DMS153 treated with DMSO at 0.1 percent for 48 hours (cell line): Measurements from ENCODE around the gene ACTRT3.
"Not testable (repeated sequence)": the region's sequence is repeated elsewhere in the genome, so short reads cannot be mapped to it uniquely, and the experiment has no call there.

Experiments
- DNase-seq: peaks from one replicate; lab custom pipeline; 2025; ENCODE audit not compliant: unreplicated experiment; lab: John Stamatoyannopoulos, UW

ACTRT3 gene

GRCh38 chr3:169772897-169773816 lies 3.8 kb upstream of the ACTRT3 start, which contains the start of gene MYNN:
TSS of gene MYNN (plus strand) at chr3:169773396. CDS start at chr3:169774296, 900 bp downstream.
- DNase-seq: peak; percentile 83

DNA sequence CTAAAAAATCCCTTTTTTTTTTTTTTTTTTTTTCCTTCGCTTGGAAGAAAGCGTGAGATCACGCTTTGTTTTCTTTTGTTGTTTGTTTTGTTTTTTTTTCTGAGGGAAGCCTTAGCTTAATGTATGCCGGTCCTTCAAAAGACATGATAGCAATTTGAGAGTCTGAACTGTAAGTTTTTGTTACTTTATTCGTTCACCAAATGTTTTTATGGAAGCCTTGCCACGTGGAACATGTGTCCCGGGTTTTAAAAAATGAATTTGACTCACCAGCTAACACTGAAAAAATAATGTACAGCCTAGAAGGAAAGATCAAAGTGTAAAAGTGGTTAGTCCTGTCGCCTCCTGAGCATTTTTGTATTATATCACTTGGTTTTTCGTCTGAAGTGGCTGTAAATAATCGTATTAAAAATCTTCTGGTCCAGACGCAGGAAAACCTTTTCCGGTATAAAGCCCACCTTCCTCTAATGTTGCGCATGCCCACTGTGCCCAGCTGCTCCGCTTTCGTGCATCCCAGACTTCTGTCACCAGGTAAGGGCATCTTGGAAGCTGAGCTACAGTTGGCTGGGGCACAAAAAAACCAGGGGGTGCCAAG lies 3.0 kb upstream of the ACTRT3 start:
- DNase-seq: peak; percentile 56

GRCh38 chr3:169771497-169772304 lies 2.3 kb upstream of the ACTRT3 start:
- DNase-seq: peak; percentile 89

GRCh38 chr3:169764882-169765612 lies 4.3 kb downstream of the ACTRT3 start, which contains the start of gene TERC:
TSS of gene TERC (minus strand) at chr3:169765060.
- peak; percentile 78 for DNase-seq

- no peak for DNase-seq
Measured at GRCh38 chr3:169764312-169764881, 5.0 kb downstream of the ACTRT3 start.

GRCh38 chr3:169760479-169760878 lies 8.9 kb downstream of the ACTRT3 start:
- DNase-seq: no peak

- no peak for DNase-seq
Measured at GRCh38 chr3:169759256-169759655, 10.1 kb downstream of the ACTRT3 start.

- no peak for DNase-seq
Measured at GRCh38 chr3:169758359-169758994, 10.9 kb downstream of the ACTRT3 start.

- DNase-seq: no peak
Measured at GRCh38 chr3:169755488-169755887, 13.9 kb downstream of the ACTRT3 start.

GRCh38 chr3:169754711-169755110 lies 14.7 kb downstream of the ACTRT3 start:
- no peak for DNase-seq

DNA sequence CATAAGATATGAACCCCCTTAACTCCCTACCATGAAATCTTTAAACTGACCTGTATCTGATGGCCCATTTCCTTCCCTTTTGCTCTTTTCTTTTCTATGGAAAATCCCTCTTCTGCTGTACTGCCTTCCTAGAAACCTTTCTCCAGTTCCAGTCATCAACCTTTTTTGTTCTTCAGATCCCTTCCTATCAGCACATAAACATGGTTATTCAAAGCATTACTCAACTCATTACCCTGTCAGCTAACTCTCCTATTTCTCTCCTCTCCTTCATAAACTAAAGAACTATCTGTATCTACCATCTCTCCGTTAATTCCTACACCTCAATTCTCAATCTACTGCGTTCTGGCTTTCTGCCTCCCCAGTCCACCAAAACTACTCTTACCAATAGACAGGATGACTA lies 17.5 kb downstream of the ACTRT3 start:
- no peak for DNase-seq

GRCh38 chr3:169750665-169751064 lies 18.7 kb downstream of the ACTRT3 start:
- no peak for DNase-seq

- DNase-seq: no peak
Measured at GRCh38 chr3:169748670-169749069, 20.7 kb downstream of the ACTRT3 start.

DNA sequence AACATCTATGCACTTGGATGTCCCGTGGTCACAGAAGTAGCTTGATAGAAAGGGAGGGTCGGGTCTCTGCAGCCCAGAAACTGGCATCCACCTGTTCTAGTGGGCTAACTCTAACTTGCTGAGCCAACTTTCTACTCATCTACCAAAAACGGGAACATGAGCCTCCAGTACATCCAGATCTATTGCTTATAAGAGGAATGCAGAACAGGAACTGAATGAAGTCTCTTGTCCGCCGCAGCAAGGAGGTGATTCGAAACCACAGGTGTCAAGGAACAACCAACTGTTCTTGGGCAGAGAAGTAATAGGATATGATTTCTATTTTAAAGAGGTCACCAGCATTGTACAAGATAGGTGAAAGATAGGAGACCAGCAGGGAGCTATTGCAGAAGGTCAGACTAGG lies 22.4 kb downstream of the ACTRT3 start:
- no peak for DNase-seq

DNA sequence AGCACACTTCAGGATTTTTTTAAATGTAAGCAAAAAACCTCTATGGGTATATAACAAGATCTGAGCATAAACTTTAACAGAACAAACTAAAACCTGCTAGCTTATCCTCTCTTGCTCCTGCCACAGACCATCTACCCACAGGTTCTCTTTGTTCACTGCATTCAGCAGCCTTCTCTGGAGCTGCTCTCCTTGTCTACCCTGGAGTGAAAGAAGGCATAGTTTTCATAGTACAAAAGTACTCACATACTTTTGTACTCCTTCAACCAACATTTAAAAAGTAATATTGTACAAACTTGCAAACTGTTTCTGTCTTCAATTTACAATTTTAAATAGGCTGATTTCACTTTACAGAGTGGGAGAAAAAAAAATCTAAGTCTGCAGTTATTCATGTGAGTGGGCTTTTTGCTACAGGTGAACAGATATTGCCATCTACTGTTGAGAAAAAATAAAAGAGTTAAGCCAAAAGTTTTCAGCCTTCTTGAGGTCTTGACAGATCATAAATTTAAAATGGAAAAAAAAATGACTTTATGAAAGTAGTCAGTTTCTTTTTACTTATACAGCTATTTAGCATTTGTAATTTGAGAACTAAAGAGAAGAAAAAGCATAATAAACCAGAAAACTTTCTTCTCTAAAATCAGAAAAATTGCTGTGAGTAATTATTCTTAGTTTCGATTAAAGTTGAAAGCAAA lies 24.9 kb downstream of the ACTRT3 start:
- no peak for DNase-seq

DNA sequence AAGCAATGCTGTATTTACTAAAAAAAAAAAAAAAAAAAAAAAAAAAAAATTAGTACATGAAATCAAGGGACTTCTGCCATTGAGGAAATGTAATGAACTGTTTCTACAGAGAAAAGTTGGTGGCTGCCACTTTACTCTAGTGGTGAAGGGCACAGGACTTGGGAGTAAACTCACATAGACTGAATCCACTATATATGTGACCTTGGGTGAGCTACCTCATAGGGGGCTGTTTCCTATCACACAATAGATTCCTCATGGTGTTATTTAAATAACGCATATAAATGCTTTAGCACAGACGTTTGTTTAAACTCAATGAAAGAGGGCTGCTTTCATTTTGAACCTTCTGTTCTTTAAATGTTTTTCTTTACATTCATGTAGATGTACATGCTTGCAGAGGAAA lies 30.3 kb downstream of the ACTRT3 start:
- DNase-seq: no peak

- DNase-seq: not testable (repeated sequence)
Measured at GRCh38 chr3:169731857-169732256, 37.5 kb downstream of the ACTRT3 start.

- no peak for DNase-seq
Measured at GRCh38 chr3:169722724-169723123, 46.6 kb downstream of the ACTRT3 start.

GRCh38 chr3:169718415-169718814 lies 50.9 kb downstream of the ACTRT3 start:
- not testable (repeated sequence) for DNase-seq
